NCI-H460 (cell line): ENCODE data around the gene CLECL1. TPM values are rescaled to one million over a fixed set of nuclear protein-coding genes. Genes with fewer than 3 reads are reported as not detected.
"Not testable (repeated sequence)": the region's sequence is repeated elsewhere in the genome, so short reads cannot be mapped to it uniquely, and the experiment has no call there.

Experiments
- DNase-seq: peaks from one replicate; pipeline ENCODE4 v3.0.0-alpha.2; 2016; ENCODE audit warnings: low read depth; ENCODE audit errors: extremely low read depth
- total RNA-seq: library from RNA; depleted of rRNA; stranded (reverse); fragments of >200 nt; shearing (Covaris generic); gene quantifications from 2 replicates; pipeline ENCODE4 v1.2.3, GENCODE V29; 2014; rRNA removed

Gene CLECL1
- total RNA-seq, 1 experiment from 2014 or later, result not detected

DNA sequence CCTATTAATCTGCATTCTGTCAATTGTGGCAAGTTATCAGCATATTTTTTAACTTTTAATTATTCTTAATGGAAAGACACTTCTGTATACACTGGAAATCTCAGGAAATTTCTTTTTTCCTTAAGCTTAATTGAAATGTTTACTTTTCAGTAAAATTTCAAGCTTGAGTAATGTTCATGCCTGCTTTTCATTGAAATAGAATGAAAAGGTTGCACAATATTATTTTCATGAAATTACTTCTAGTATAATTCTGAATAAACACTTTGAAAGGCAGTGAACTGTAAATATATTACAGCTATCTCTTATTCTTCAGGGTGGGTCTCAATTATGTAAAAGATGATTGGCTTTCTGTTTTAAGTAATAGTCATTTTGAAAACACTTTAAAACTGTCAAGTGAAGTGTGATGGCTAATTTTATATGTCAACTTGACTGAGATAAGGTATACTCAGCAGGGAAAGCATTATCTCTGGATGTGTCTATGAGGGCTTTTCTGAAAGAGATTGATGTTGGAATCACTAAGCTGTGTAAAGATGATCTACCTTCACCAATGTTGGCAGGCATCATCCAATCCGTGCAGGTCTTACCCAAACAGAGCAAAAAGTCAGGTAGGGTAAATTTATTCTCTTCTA lies 33.5 kb downstream of the CLECL1 start:
- no peak for DNase-seq

DNA sequence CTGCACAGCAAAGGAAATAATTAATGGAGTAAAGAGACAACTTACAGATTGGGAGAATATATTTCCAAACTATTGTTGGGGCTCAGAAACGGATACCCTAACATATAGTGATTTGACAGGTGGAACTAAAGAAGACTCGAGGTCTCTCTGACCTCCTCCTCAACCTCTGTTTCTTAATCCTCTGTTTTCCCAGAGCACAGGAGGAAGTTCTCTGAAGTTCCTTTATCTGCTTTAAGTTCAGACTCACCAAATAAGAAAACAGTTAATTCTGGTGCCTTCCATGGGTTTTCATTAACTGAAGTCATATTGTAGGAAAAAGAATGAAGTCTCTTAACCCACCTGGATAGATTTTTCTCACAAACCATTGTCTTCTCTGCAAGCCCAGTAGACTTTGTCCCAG lies 34.2 kb downstream of the CLECL1 start:
- no peak for DNase-seq

DNA sequence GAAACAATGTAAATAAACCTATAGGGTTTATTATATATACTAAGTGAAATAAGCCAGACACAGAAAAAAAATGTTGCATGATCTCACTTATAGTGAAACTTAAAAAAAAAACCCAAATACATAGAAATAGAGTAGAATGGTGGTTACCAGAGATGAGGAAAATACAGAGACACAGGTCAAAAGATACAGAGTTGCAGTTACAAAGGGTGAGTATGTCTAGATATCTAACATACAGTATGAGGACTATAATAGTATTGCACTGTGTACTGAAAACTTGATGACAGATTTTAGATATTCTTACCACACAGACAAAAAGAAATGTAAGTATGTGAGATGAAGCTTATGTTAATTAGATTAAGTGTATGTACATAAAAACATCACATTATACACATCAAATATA lies 35.3 kb downstream of the CLECL1 start:
- no peak for DNase-seq

DNA sequence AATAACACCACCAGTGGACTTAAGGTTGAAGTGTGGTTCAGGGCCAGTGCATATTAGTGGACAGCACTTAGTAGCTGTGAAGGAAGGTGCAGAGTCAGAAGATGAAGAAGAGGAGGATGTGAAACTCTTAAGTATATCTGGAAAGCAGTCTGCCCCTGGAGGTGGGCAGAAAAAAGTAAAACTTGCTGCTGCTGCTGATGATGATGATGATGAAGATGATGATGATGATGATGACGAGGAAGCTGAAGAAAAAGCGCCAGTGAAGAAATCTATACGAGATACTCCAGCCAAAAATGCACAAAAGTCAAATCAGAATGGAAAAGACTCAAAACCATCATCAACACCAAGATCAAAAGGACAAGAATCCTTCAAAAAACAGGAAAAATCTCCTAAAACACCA lies 37.2 kb downstream of the CLECL1 start:
- not testable (repeated sequence) for DNase-seq

GRCh38 chr12:9695150-9695549 lies 37.7 kb downstream of the CLECL1 start:
- DNase-seq, result not testable (repeated sequence)

- no peak for DNase-seq
Observed at GRCh38 chr12:9694241-9694640, 38.7 kb downstream of the CLECL1 start.

GRCh38 chr12:9692909-9693308 lies 40.0 kb downstream of the CLECL1 start:
- no peak for DNase-seq

- DNase-seq, result peak; percentile 20
Observed at GRCh38 chr12:9687228-9687627, 45.7 kb downstream of the CLECL1 start.

GRCh38 chr12:9685915-9686314 lies 47.0 kb downstream of the CLECL1 start:
- DNase-seq, result no peak

DNA sequence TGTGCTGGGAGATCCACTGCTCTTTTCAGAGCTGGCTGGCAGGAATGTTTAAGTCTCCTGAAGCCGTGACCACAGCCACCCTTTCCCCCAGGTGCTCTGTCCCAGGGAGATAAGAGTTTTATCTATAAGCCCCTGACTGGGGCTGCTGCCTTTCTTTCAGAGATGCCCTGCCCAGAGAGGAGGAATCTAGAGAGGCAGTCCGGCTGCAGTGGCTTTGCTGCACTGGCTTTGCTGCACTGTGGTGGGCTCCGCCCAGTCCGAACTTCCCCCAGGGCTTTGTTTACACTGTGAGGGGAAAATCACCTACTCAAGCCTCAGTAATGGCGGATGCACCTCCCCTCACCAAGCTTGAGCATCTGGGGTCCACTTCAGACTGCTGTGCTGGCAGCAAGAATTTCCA lies 47.5 kb downstream of the CLECL1 start:
- DNase-seq, result not testable (repeated sequence)

GRCh38 chr12:9682949-9683348 lies 49.9 kb downstream of the CLECL1 start:
- not testable (repeated sequence) for DNase-seq

DNA sequence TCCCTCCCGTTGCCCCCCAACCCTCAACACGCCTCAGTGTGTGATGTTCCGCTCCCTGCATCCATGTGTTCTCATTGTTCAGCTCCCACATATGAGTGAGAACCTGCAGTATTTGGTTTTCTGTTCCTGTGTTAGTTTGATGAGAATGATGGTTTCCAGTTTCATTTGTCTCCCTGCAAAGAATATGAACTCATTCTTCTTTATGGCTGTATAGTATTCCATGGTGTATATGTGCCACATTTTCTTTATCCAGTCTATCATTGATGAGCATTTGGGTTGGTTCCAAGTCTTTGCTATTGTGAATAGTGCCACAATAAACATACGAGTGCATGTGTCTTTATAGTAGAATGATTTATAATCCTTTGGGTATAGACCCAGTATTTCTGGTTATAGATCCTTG lies 50.4 kb downstream of the CLECL1 start:
- DNase-seq, result not testable (repeated sequence)

GRCh38 chr12:9674226-9674590 lies 58.7 kb downstream of the CLECL1 start:
- no peak for DNase-seq

GRCh38 chr12:9673404-9674225 lies 59.3 kb downstream of the CLECL1 start:
- no peak for DNase-seq

Other genes starting within 250 kb of the CLECL1 start
- not detected in 2 replicates for gene KLRB1, start 125.2 kb downstream of the CLECL1 start, total RNA-seq
- gene CLEC2D, start 63.4 kb downstream of the CLECL1 start, total RNA-seq, result 0.29 and 1.5 TPM in 2 replicates
- gene CD69, start 27.8 kb upstream of the CLECL1 start, total RNA-seq, result not detected in 2 replicates
- gene KLRF1, start 94.4 kb upstream of the CLECL1 start, total RNA-seq, result 0.22 TPM in 1 of 2 replicates, not detected in the other
- gene CLEC2B, start 136.3 kb upstream of the CLECL1 start, total RNA-seq, result 0.38 and 0.77 TPM in 2 replicates
- not detected in 2 replicates for gene KLRF2, start 148.4 kb upstream of the CLECL1 start, total RNA-seq
- gene CLEC2A, start 199.3 kb upstream of the CLECL1 start, total RNA-seq, result not detected in 2 replicates
- not detected in 2 replicates for gene CLEC12A, start 238.3 kb upstream of the CLECL1 start, total RNA-seq